Measurements from ENCODE around the gene RAMP1. TPM values are rescaled to one million over a fixed set of nuclear protein-coding genes. Genes with fewer than 3 reads are reported as not detected.
"Not testable (repeated sequence)": the region's sequence is repeated elsewhere in the genome, so short reads cannot be mapped to it uniquely, and the experiment has no call there.

RAMP1 gene
- polyA plus RNA-seq, 1 donor: 76.1 TPM

GRCh38 chr2:237946423-237946822, 87.0 kb downstream of the RAMP1 start:
- H3K27me3 ChIP-seq (ENCODE audit: control insufficient read depth, insufficient read depth, low read length): no peaks in the 10 kb centered on the region
- no peak for DNase-seq
- WGBS (ENCODE audit: insufficient coverage, low lambda C conversion rate): no CpG with 5 or more reads among the region's 1 CpG
- H3K27ac ChIP-seq (ENCODE audit: low read length): no peak overlapping the region
- no peaks in the 10 kb centered on the region for H3K4me1 ChIP-seq (ENCODE audit: control insufficient read depth, insufficient read depth, low read length)
- H3K4me3 ChIP-seq (ENCODE audit: low read length): no peak overlapping the region
- H3K9me3 ChIP-seq (ENCODE audit: control insufficient read depth, low read depth, low read length): peaks cover 16% of the 10 kb centered on the region
- no peaks in the 10 kb centered on the region for H3K36me3 ChIP-seq (ENCODE audit: control insufficient read depth, insufficient read depth, low read length)

GRCh38 chr2:237951354-237951753, 91.9 kb downstream of the RAMP1 start:
- not testable (repeated sequence) for H3K27ac ChIP-seq (ENCODE audit: low read length); H3K4me1 ChIP-seq (ENCODE audit: control insufficient read depth, insufficient read depth, low read length); H3K9me3 ChIP-seq (ENCODE audit: control insufficient read depth, low read depth, low read length); H3K4me3 ChIP-seq (ENCODE audit: low read length); H3K36me3 ChIP-seq (ENCODE audit: control insufficient read depth, insufficient read depth, low read length); DNase-seq
- 93% methylated on average over 2 of the region's 4 CpGs for WGBS (ENCODE audit: insufficient coverage, low lambda C conversion rate)
- peaks cover 17% of the 10 kb centered on the region for H3K27me3 ChIP-seq (ENCODE audit: control insufficient read depth, insufficient read depth, low read length)

- Histone ChIP-seq H3K4me1 (ENCODE audit: control insufficient read depth, insufficient read depth, low read length) (peaks cover 5% of the 10 kb centered on the region), H3K36me3 (ENCODE audit: control insufficient read depth, insufficient read depth, low read length) (no peaks in the 10 kb centered on the region), H3K27me3 (ENCODE audit: control insufficient read depth, insufficient read depth, low read length) (peaks cover 17% of the 10 kb centered on the region), H3K9me3 (ENCODE audit: control insufficient read depth, low read depth, low read length) (peaks cover 5% of the 10 kb centered on the region), H3K4me3 (ENCODE audit: low read length) (no peak overlapping the region), H3K27ac (ENCODE audit: low read length) (no peak overlapping the region)
- WGBS (ENCODE audit: insufficient coverage, low lambda C conversion rate): 40% methylated on average over 1 of the region's 3 CpGs
- DNase-seq: no peak
Measured at GRCh38 chr2:237951878-237952277, 92.5 kb downstream of the RAMP1 start.

GRCh38 chr2:237952851-237953250, 93.4 kb downstream of the RAMP1 start:
- Histone ChIP-seq H3K9me3 (ENCODE audit: control insufficient read depth, low read depth, low read length) (peaks cover 5% of the 10 kb centered on the region), H3K27ac (ENCODE audit: low read length) (no peak overlapping the region), H3K4me1 (ENCODE audit: control insufficient read depth, insufficient read depth, low read length) (peaks cover 5% of the 10 kb centered on the region), H3K4me3 (ENCODE audit: low read length) (no peak overlapping the region), H3K36me3 (ENCODE audit: control insufficient read depth, insufficient read depth, low read length) (no peaks in the 10 kb centered on the region), H3K27me3 (ENCODE audit: control insufficient read depth, insufficient read depth, low read length) (peaks cover 17% of the 10 kb centered on the region)
- no peak for DNase-seq
- no CpG with 5 or more reads among the region's 2 CpGs for WGBS (ENCODE audit: insufficient coverage, low lambda C conversion rate)

GRCh38 chr2:237955640-237956401, 96.4 kb downstream of the RAMP1 start:
- Histone ChIP-seq H3K9me3 (ENCODE audit: control insufficient read depth, low read depth, low read length) (peaks cover 5% of the 10 kb centered on the region), H3K27ac (ENCODE audit: low read length) (no peak overlapping the region), H3K36me3 (ENCODE audit: control insufficient read depth, insufficient read depth, low read length) (no peaks in the 10 kb centered on the region), H3K27me3 (ENCODE audit: control insufficient read depth, insufficient read depth, low read length) (peaks cover 17% of the 10 kb centered on the region), H3K4me1 (ENCODE audit: control insufficient read depth, insufficient read depth, low read length) (peaks cover 5% of the 10 kb centered on the region), H3K4me3 (ENCODE audit: low read length) (peak overlapping the region; percentile 48)
- no CpG with 5 or more reads among the region's 64 CpGs for WGBS (ENCODE audit: insufficient coverage, low lambda C conversion rate)
- DNase-seq: peak; percentile 70 to 86

- H3K4me3 ChIP-seq (ENCODE audit: low read length): peak overlapping the region; percentile 48
- peaks cover 5% of the 10 kb centered on the region for H3K4me1 ChIP-seq (ENCODE audit: control insufficient read depth, insufficient read depth, low read length)
- H3K27me3 ChIP-seq (ENCODE audit: control insufficient read depth, insufficient read depth, low read length): peaks cover 17% of the 10 kb centered on the region
- no CpG with 5 or more reads among the region's 23 CpGs for WGBS (ENCODE audit: insufficient coverage, low lambda C conversion rate)
- no peak overlapping the region for H3K27ac ChIP-seq (ENCODE audit: low read length)
- no peaks in the 10 kb centered on the region for H3K36me3 ChIP-seq (ENCODE audit: control insufficient read depth, insufficient read depth, low read length)
- no peak for DNase-seq
- H3K9me3 ChIP-seq (ENCODE audit: control insufficient read depth, low read depth, low read length): peaks cover 5% of the 10 kb centered on the region
Measured at GRCh38 chr2:237956402-237956736, 96.9 kb downstream of the RAMP1 start.

- H3K9me3 ChIP-seq (ENCODE audit: control insufficient read depth, low read depth, low read length): peaks cover 13% of the 10 kb centered on the region
Measured at GRCh38 chr2:237961637-237962036, 102.2 kb downstream of the RAMP1 start.

More at GRCh38 chr2:237961637-237962036, 102.2 kb downstream of the RAMP1 start:
- Histone ChIP-seq H3K4me1 (ENCODE audit: control insufficient read depth, insufficient read depth, low read length) (peaks cover 13% of the 10 kb centered on the region), H3K27me3 (ENCODE audit: control insufficient read depth, insufficient read depth, low read length) (no peaks in the 10 kb centered on the region), H3K4me3 (ENCODE audit: low read length) (no peak overlapping the region), H3K27ac (ENCODE audit: low read length) (no peak overlapping the region), H3K36me3 (ENCODE audit: control insufficient read depth, insufficient read depth, low read length) (no peaks in the 10 kb centered on the region)
- WGBS (ENCODE audit: insufficient coverage, low lambda C conversion rate): no CpG with 5 or more reads among the region's 5 CpGs
- no peak for DNase-seq

Other genes with a start within 250 kb of the RAMP1 start
- 65.4 TPM for gene LRRFIP1, start 232.0 kb upstream of the RAMP1 start, polyA plus RNA-seq
- 0.49 TPM for gene RBM44, start 60.8 kb upstream of the RAMP1 start, polyA plus RNA-seq
- 44.7 TPM for gene UBE2F, start 107.4 kb downstream of the RAMP1 start, polyA plus RNA-seq
- 21.5 TPM for gene SCLY, start 201.4 kb downstream of the RAMP1 start, polyA plus RNA-seq
- 1.5 TPM for gene ESPNL, start 240.7 kb downstream of the RAMP1 start, polyA plus RNA-seq